Measurements from ENCODE around the gene HTR6.
"Not testable (repeated sequence)": the region's sequence is repeated elsewhere in the genome, so short reads cannot be mapped to it uniquely, and the experiment has no call there.

Gene HTR6

GRCh38 chr1:19639228-19639627 is 25.4 kb upstream of the HTR6 start:
- DNase-seq (ENCODE audit: low read depth): not testable (repeated sequence)

- no peak for DNase-seq (ENCODE audit: low read depth)
These were observed 24.7 kb upstream of the HTR6 start for GRCh38 chr1:19639999-19640362.

- DNase-seq (ENCODE audit: low read depth): no peak
These were observed 24.0 kb upstream of the HTR6 start for GRCh38 chr1:19640363-19641316.

DNA sequence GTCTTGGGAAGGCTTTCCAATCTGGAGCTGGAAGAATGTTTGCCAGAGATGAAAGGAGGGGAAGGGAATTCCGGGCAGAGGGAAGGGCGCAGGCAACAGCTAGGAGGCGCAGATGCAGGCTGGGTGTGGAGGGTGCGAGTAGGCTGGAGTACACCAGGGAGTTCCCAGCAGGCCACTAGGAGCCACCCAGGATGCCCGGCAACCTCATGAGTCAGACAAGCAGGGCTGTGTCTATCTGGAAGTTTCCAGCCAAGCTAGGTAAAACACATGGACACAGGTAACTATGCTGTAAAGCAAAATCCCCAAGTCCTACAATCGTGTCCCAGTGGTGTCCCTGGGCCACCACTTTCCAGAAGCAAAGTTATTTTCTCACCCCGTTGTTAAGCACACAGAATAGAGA is 21.6 kb upstream of the HTR6 start:
- DNase-seq (ENCODE audit: low read depth): no peak

- DNase-seq (ENCODE audit: low read depth): no peak
These were observed 20.9 kb upstream of the HTR6 start, which contains the start of gene NBL1 for GRCh38 chr1:19643602-19644394. Gene NBL1 (plus strand): TSS chr1:19644311. CDS start chr1:19655031, 10,720 bp downstream.

DNA sequence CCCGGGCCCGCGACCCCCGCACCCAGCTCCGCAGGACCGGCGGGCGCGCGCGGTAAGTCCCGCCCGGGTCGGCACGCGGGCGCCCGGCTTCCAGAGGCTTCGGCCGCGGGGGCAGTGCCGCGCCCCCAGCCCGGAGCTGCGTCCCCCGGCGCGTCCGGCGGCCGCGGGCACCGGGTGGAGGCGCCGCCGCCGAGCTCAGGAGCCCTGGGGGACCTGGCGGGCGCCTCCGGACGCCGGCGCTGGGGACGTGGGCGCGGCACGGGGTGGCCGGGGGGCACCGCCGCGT is 20.3 kb upstream of the HTR6 start:
- no peak for DNase-seq (ENCODE audit: low read depth)

DNA sequence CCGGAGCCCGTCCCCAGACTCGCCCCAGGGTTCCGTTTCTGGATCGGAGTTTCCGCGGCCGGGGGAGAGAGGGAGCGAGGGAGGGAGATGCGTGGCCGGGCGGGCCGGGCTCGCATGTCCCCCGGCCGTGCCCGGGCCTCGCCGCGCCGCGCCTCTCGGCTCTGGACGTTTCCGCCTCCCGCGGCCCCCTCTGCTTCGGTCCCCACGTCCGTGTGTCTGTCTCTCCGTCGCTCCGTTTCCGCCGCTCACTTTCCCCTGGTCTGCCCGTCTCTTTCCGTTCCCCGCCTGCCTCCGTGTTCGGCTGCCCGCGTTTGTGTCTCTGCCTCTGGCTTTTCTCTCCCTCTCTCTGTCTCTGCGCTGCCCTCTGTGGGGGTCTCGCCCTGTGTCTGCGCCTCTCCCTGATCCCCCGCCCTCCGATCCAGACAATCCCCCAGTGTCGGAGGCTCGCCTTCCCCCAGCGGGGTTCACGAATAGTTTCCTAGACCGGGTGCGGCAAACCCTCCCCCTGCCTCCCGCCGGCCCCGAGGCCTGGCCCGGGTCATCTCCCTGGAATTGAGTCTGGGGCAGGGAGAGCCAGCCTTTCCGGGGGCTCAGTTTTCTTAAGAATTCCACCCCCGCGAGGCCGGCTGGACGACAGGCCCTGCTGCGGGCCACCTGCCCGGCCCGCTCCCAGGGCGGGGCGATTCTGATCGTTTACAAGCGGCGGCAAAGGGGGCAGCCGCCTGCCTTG is 19.8 kb upstream of the HTR6 start:
- no peak for DNase-seq (ENCODE audit: low read depth)

GRCh38 chr1:19645411-19646251 is 19.0 kb upstream of the HTR6 start:
- no peak for DNase-seq (ENCODE audit: low read depth)

DNA sequence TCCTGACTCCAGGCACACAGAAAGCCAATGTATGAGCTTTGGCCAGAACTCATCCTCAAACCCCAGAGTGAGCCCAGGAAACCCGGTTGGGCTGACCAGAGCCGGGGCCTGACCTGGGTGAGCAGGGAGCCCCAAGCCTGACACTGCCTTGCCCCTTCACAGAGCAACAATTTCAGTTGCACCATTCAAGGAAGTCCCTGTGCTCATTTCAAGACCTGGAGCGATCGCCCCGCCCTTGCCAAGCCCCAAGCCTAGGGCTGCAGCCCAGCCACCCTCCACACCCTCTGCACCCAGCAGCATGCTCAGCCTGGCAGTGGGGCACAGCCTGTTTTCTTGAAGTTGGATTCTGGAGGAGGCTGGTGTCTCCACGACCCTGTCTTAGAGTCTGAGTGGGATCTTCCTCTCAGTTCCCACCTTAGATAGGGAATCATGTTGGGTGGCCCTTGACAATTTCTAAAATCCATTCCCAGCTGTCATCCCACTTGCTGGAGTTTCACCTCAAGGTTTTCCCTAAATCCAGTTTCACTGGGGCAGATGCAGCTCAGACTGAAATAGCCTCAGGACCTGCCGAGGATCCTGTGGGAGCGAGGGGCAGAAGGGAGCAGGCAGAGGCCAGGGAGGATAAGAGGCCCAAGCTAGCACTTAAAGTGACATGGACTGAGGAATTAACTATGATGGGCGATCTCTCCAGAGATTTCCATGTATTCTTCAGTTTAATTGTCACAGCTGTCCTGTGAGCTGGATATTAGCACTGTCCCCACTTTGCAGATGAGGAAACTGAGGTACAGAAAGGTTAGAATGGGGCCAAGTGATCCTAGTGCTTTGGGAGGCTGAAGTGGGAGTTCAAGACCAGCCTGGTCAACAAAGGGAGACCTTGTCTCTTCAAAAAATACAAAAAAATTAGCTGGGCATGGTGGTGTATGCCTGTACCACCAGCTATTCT is 18.0 kb upstream of the HTR6 start:
- no peak for DNase-seq (ENCODE audit: low read depth)

DNA sequence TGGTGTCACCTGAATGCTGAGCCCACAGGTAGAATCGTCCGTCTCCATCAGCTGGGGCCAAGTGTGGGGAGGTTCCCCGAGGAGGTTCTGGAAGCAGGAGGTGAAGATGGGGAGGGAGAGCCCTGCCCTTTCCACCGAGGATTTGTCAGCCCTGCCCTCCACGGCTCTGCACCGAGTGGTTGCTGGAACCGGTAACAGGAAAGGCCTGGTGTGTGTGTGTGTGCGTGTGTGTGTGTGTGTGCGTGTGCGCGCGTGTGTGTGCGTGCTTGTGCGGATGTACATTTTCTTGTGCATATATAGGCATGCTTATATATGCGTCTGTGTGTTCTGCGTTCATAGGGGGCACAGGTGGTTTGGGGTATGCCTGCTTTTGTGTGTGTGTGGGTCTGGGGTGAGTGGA is 17.0 kb upstream of the HTR6 start:
- no peak for DNase-seq (ENCODE audit: low read depth)

DNA sequence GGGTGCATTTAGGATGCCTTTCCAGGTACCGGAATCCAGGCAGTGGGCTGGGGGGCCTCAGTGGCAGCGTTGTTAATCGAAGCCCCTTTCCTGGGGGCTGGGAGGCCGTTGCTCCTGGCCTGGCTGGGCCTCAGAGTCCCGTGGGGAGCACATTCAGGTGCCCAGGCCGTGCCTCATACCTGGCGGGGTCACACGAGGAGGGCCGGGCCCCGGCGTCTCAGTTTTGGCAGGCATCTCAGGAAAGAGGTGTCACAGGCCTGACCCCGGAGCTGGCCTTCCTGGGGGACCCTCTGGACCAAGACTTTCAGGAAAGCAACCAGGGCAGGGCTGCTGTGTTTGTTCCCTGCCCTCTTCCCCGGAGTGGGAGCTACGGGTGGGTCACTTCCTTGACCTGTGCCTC is 16.4 kb upstream of the HTR6 start:
- DNase-seq (ENCODE audit: low read depth): no peak

DNA sequence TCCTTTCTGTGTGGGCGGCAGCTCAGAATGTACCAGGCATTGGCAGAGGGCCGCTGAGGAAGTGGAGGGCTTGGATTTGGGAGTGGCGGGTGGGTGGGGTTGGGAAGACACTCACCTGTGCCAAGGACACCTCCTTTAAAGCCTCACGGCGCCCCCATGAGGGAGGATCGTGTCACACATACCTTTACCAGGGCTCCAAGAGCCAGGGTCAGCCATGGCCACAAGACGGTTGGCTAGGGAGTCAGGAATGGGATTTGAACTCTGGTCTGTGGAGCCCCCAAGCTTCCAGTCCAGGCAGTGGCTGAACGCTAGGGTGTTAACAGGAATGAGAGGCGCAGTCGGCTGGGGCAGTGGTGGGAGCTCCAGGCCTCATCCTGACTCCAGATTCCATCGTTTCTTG is 16.0 kb upstream of the HTR6 start:
- DNase-seq (ENCODE audit: low read depth): no peak

DNA sequence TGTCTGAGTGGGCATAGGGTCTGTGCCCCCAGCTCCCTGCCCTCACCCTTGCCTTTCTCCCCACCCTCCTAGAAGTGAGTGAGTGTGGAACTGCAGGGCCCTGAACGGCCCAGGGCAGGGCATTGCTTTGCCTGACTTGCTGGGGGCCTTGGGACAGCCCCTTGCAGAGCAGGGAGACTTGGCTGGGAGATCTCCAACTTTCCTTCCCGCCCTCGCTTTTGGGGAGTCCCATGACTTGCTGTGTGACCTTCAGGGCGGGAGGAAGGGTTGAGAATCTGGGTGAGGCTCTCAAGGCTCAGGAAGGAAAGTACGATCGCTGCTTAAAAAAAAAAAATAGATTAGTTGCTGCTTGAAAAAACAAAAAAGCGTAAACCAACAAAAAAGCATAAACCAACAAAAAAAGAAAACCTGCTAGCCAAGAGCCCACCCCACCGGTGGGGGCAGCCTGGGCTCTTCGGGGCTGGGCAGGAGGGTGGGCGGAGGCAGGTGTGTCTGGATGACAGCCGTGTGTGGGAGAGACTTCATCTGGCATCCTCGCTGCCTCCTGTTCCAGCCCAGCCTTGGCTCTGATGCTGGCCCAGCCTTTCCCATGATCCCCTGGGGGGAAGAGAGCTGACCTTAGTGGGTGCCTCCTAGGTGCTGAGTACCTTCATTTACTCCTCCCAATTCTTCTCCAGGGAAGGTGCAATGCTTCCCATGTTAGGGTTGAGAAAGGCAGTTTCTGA is 14.1 kb upstream of the HTR6 start:
- DNase-seq (ENCODE audit: low read depth): no peak

GRCh38 chr1:19651141-19651737 is 13.4 kb upstream of the HTR6 start:
- no peak for DNase-seq (ENCODE audit: low read depth)

GRCh38 chr1:19654386-19654785 is 10.3 kb upstream of the HTR6 start:
- DNase-seq (ENCODE audit: low read depth): no peak

- DNase-seq (ENCODE audit: low read depth): no peak
These were observed 9.6 kb upstream of the HTR6 start for GRCh38 chr1:19654886-19655717.

GRCh38 chr1:19655718-19656080 is 9.0 kb upstream of the HTR6 start:
- no peak for DNase-seq (ENCODE audit: low read depth)

DNA sequence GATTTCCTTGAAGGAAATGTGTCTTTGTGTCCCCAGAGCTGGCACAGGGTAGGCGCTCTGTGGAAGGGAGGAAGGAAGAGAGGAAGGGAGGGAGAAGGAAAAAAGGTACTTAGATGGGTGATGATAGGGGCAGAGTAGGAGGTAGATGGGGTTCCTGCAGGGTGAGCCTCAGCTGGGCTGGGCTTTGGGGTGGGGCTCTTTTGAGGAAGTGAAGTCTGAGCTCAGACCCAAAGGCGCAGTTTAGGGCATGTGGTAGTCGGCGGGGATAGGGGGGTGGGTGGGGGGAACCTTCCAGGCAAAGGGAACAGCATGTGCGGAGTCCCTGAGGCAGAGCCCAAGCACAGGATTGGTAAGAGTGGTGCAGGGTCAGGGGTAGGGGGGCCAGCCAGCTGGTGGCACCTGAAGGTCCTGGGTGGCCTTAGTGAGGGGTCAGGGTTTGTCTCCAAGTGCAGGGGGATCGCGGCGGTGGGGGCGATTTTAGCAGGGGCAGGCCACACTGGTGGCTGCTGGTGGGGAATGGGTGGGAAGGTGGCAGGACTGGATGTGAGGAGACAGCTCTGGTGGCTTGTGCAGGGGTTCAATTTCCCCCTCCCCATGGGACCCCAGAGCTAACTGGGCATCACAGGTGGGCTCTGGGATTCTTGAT is 8.4 kb upstream of the HTR6 start:
- DNase-seq (ENCODE audit: low read depth): no peak
